Activated T-cell treated with anti-CD3 and anti-CD28 coated beads, Interleukin-2, amount 50 U/mL, for 4 hours (primary cell): ENCODE data around the gene SLC23A2. TPM values are rescaled to one million over a fixed set of nuclear protein-coding genes. Genes with fewer than 3 reads are reported as not detected.

ENCODE experiments used
- ATAC-seq, 2 donors: fragments of 200-7000 bp; cut with Tn5 transposase; one replicate each; pipeline ENCODE4 v1.10.0; 2021
- DNase-seq: peaks from one replicate; pipeline ENCODE4 v3.0.0-alpha.2; 2020
- H3K27me3 Mint-ChIP-seq: one replicate; pipeline ENCODE4 v1.8.0; 2021; ENCODE audit warnings: low read depth, mixed read lengths
- H3K36me3 Mint-ChIP-seq: one replicate; pipeline ENCODE4 v1.8.0; 2022; ENCODE audit warnings: mixed read lengths; ENCODE audit not compliant: insufficient read depth
- H3K4me1 Mint-ChIP-seq: one replicate; pipeline ENCODE4 v1.8.0; 2021; ENCODE audit warnings: low read depth, mixed read lengths
- H3K4me3 Mint-ChIP-seq: one replicate; pipeline ENCODE4 v1.8.0; 2021; ENCODE audit warnings: mild to moderate bottlenecking, moderate library complexity, mixed read lengths
- H3K9me3 Mint-ChIP-seq: one replicate; pipeline ENCODE4 v1.8.0; 2021; ENCODE audit warnings: mixed read lengths
- total RNA-seq, 3 donors: library from RNA; stranded (reverse); gene quantifications; one replicate each; pipeline ENCODE4 v1.2.1, GENCODE V29; 2021

The SLC23A2 gene
- total RNA-seq, 3 donors from 2014 or later, result 19.6 to 25.9 (median 20.4) TPM

GRCh38 chr20:4805663-4806449, 195.5 kb downstream of the SLC23A2 start:
- H3K36me3 Mint-ChIP-seq, result peaks cover 26% of the 10 kb centered on the region
- no peaks in the 10 kb centered on the region for H3K27me3 Mint-ChIP-seq
- H3K4me3 Mint-ChIP-seq, result no peak overlapping the region
- H3K4me1 Mint-ChIP-seq, result peaks cover 39% of the 10 kb centered on the region
- H3K9me3 Mint-ChIP-seq, result no peaks in the 10 kb centered on the region
- ATAC-seq (no peak), DNase-seq (no peak)

GRCh38 chr20:4802527-4802926, 198.8 kb downstream of the SLC23A2 start:
- H3K36me3 Mint-ChIP-seq, result peaks cover 48% of the 10 kb centered on the region
- H3K9me3 Mint-ChIP-seq, result no peaks in the 10 kb centered on the region
- ATAC-seq (no peak), DNase-seq (no peak)
- no peaks in the 10 kb centered on the region for H3K27me3 Mint-ChIP-seq
- no peak overlapping the region for H3K4me3 Mint-ChIP-seq
- H3K4me1 Mint-ChIP-seq, result peaks cover 12% of the 10 kb centered on the region

Other genes starting within 250 kb of the SLC23A2 start
- 10 to 100 TPM; 17.1 to 19.8 (median 18.4) TPM for gene RASSF2, start 177.9 kb downstream of the SLC23A2 start, total RNA-seq
- 10 to 100 TPM; 54.0 to 63.6 (median 59.7) TPM for gene TMEM230, start 111.6 kb upstream of the SLC23A2 start, total RNA-seq
- 100 to 1,000 TPM; 368 to 469 (median 411) TPM for gene PCNA, start 118.4 kb upstream of the SLC23A2 start, total RNA-seq
- gene CDS2, start 125.5 kb upstream of the SLC23A2 start, total RNA-seq, result 10 to 100 TPM; 31.3 to 37.6 (median 35.3) TPM